Measurements from ENCODE around the gene SOX8. TPM values are rescaled to one million over a fixed set of nuclear protein-coding genes. Genes with fewer than 3 reads are reported as not detected.

The SOX8 gene
- total RNA-seq, 1 experiment from 2014 or later = 5.2 TPM

GRCh38 chr16:1031666-1032065 is 50.1 kb downstream of the SOX8 start:
- no TSS peak for BruUV-seq (replicated peaks)
- peaks cover 0 to 8% of the 10 kb centered on the region in 2 experiments; a peak in 1 of 4 replicates for H3K9me3 ChIP-seq (ENCODE audit: control insufficient read depth in 1 of 2, insufficient read depth in 1 of 2, low read depth in 1 of 2, low read length in 2 of 2)
- no peak overlapping the region for H3K4me2 ChIP-seq (ENCODE audit: low read length)
- DNase-seq (ENCODE audit: low read depth, low spot score) (no peak), ATAC-seq (no peak)
- H3K4me1 ChIP-seq (ENCODE audit: control insufficient read depth in 1 of 2, insufficient read depth in 2 of 2, low read length in 2 of 2) = peaks cover 0 to 3% of the 10 kb centered on the region in 2 experiments; a peak in 2 of 4 replicates
- H3K9me2 ChIP-seq (ENCODE audit: insufficient read depth) = no peaks in the 10 kb centered on the region
- RAD21 ChIA-PET (ENCODE audit: low non-redundant PET in 1 of 2, low total read pairs in 2 of 2, uncharacterized antibody in 2 of 2, unreplicated experiment in 2 of 2) = no interaction called here
- intact Hi-C loops (cut with micrococcal nuclease) = no loop called here
- no peaks in the 10 kb centered on the region for H4K20me1 ChIP-seq (ENCODE audit: insufficient read depth)
- no peaks in the 10 kb centered on the region for H3K36me3 ChIP-seq (ENCODE audit: control insufficient read depth in 1 of 2, insufficient read depth in 2 of 2, low read length in 2 of 2)
- POLR2A ChIA-PET = no interaction called here
- H3K27me3 ChIP-seq (ENCODE audit: insufficient read depth, low read length) = 0 out of 2 replicates have a peak, but pooled peaks cover 3% of the 10 kb centered on the region
- no peak overlapping the region for H3K4me3 ChIP-seq (replicated peaks in 1 of 2; ENCODE audit: low read depth in 1 of 2, low read length in 2 of 2)
- no peak overlapping the region for H3K27ac ChIP-seq (ENCODE audit: low read depth, low read length)
- CTCF ChIA-PET = no interaction called here
- H2AFZ ChIP-seq (ENCODE audit: low read depth, low read length, poor library complexity, severe bottlenecking) = no peak overlapping the region
- TF ChIP-seq ZNF274 (IDR thresholded peaks at IDR 0.05; ENCODE audit: low read depth, low read length) (no peak), JUND (IDR thresholded peaks at IDR 0.05) (no peak), YY1 (IDR thresholded peaks at IDR 0.05; ENCODE audit: extremely low read depth, insufficient replicate concordance, low read depth, low read length) (no peak), FOSL1 (IDR thresholded peaks at IDR 0.05; ENCODE audit: low read depth) (no peak), TCF7L2 (IDR thresholded peaks at IDR 0.05; ENCODE audit: borderline replicate concordance, extremely low read depth, insufficient read depth, insufficient read length) (no peak), RAD21 (IDR thresholded peaks at IDR 0.05; ENCODE audit: low read depth) (no peak), EZH2phosphoT487 (IDR thresholded peaks at IDR 0.05; ENCODE audit: borderline replicate concordance) (no peak), ZBTB33 (IDR thresholded peaks at IDR 0.05; ENCODE audit: extremely low read depth, insufficient replicate concordance, low read length) (no peak), REST (IDR thresholded peaks at IDR 0.05; ENCODE audit: low read depth) (no peak), SIN3A (IDR thresholded peaks at IDR 0.05; ENCODE audit: low read depth) (no peak), CTCF (IDR thresholded peaks at IDR 0.05 in 2 of 3, conservative IDR thresholded peaks at IDR 0.05 in 1 of 3; ENCODE audit: borderline replicate concordance in 1 of 3, insufficient read depth in 1 of 3, low read depth in 2 of 3, low read length in 2 of 3) (no peak), ATF3 (IDR thresholded peaks at IDR 0.05) (no peak), POLR2AphosphoS5 (IDR thresholded peaks at IDR 0.05; ENCODE audit: low read depth, low read length) (no peak), EZH2 (IDR thresholded peaks at IDR 0.05) (no peak), SRF (IDR thresholded peaks at IDR 0.05; ENCODE audit: low read depth) (no peak), EGR1 (IDR thresholded peaks at IDR 0.05; ENCODE audit: low read depth) (no peak), CEBPB (IDR thresholded peaks at IDR 0.05; ENCODE audit: low read depth) (no peak)
- no peaks in the 10 kb centered on the region for H3K79me2 ChIP-seq (ENCODE audit: insufficient read depth, low read length)
- no peak overlapping the region for H3K9ac ChIP-seq (ENCODE audit: low read length)
